ENCODE results near the gene BTBD7.

BTBD7 gene

GRCh38 chr14:93337884-93338283, 5.0 kb upstream of the BTBD7 start:
- no peak overlapping the region for H3K4me3 ChIP-seq (ENCODE audit: low read depth, low read length)
- in situ Hi-C loops (cut with HindIII; ENCODE audit: low sequenced_read_pairs), result no loop called here
- no peak for TF ChIP-seq CTCF (IDR thresholded peaks at IDR 0.05; ENCODE audit: low read depth, low read length, missing control alignments)
- DNase-seq (ENCODE audit: low read depth), result no peak

GRCh38 chr14:93337143-93337753, 4.4 kb upstream of the BTBD7 start:
- H3K4me3 ChIP-seq (ENCODE audit: low read depth, low read length), result no peak overlapping the region
- in situ Hi-C loops (cut with HindIII; ENCODE audit: low sequenced_read_pairs), result no loop called here
- no peak for DNase-seq (ENCODE audit: low read depth)
- TF ChIP-seq CTCF (IDR thresholded peaks at IDR 0.05; ENCODE audit: low read depth, low read length, missing control alignments), result no peak

DNA sequence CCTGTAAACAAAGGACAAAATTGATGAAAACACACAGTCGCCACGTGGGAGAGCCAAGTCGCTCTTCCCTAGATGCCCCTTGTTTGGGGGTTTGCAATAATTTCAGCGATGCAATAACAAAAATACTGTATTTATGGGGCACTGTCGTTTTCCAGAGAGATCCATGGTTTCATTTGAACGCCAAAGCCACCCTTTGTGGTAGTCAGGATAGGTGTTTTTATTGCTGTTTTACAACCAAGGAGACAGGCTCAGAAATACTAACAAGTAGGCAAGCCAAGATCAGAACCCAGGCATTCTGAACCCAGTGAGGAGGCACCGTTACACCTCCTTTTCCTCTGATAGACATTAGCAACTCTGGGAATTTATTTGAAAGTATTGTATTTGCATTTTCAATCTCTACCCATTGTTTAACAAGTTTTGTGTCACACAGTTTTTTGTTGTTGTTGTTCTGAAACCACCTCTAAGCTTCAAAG, 831 bp upstream of the BTBD7 start:
- in situ Hi-C loops (cut with HindIII; ENCODE audit: low sequenced_read_pairs), result no loop called here
- H3K4me3 ChIP-seq (ENCODE audit: low read depth, low read length), result peak overlapping the region; percentile 69
- no peak for DNase-seq (ENCODE audit: low read depth)
- no peak for TF ChIP-seq CTCF (IDR thresholded peaks at IDR 0.05; ENCODE audit: low read depth, low read length, missing control alignments)

GRCh38 chr14:93332397-93332852, 411 bp downstream of the BTBD7 start:
- in situ Hi-C loops (cut with HindIII; ENCODE audit: low sequenced_read_pairs), result no loop called here
- peak overlapping the region; percentile 69 for H3K4me3 ChIP-seq (ENCODE audit: low read depth, low read length)
- no peak for DNase-seq (ENCODE audit: low read depth)
- no peak for TF ChIP-seq CTCF (IDR thresholded peaks at IDR 0.05; ENCODE audit: low read depth, low read length, missing control alignments)

GRCh38 chr14:93331728-93332396, 974 bp downstream of the BTBD7 start:
- TF ChIP-seq CTCF (IDR thresholded peaks at IDR 0.05; ENCODE audit: low read depth, low read length, missing control alignments), result no peak
- peak overlapping the region; percentile 69 for H3K4me3 ChIP-seq (ENCODE audit: low read depth, low read length)
- in situ Hi-C loops (cut with HindIII; ENCODE audit: low sequenced_read_pairs), result no loop called here
- DNase-seq (ENCODE audit: low read depth), result no peak

DNA sequence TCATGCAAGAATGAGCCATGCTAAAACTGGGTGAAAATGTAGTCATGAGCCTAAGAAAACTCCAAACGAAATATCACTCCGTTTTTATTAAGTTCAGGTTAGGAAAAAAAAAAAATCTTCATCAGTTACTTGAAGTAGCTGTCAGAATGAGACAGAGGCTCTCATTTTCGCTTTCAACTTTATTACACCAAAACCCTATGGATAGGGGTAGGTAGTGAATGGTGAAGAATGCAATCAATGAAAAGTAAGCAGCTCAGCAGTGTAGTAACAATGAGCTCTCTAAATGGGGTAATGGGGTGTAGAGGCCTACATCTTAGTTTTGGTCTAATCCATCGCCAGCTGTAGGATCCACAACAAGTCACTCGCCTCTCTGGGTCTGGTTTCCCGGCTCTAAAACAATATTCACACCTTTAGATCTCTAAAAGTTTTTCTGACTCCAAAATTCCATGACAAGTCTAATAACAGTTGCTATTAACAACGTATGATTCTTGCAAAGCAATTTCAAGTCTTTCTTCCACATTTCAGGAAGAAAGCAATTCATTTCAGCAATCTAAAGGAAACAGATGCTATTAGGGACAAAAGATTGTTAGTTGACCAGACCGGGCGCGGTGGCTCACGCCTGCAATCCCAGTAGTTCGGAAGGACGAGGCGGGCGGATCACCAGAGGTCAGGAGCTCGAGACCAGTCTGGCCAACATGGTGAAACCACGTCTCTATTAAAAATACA, 1.7 kb downstream of the BTBD7 start:
- no peak for TF ChIP-seq CTCF (IDR thresholded peaks at IDR 0.05; ENCODE audit: low read depth, low read length, missing control alignments)
- no peak for DNase-seq (ENCODE audit: low read depth)
- H3K4me3 ChIP-seq (ENCODE audit: low read depth, low read length), result peak overlapping the region; percentile 69
- in situ Hi-C loops (cut with HindIII; ENCODE audit: low sequenced_read_pairs), result no loop called here
